Measurements from ENCODE around the gene CLDN9.

GRCh38 chr16:3032624-3033023 is 19.9 kb downstream of the CLDN9 start:
- TF ChIP-seq CTCF (IDR thresholded peaks at IDR 0.05) (no peak), POLR2A (IDR thresholded peaks at IDR 0.05) (no peak)
